HG02938 (cell line): ENCODE data around the gene MNS1.
A peak's percentile ranks its signal among the peaks of the same experiment; 100 is the strongest.
"Not testable (repeated sequence)": the region's sequence is repeated elsewhere in the genome, so short reads cannot be mapped to it uniquely, and the experiment has no call there.

Experiments
- ATAC-seq: cut with Tn5 transposase; IDR thresholded peaks from one replicate; pipeline ENCODE4 v1.9.1; 2021; ENCODE audit warnings: mild to moderate bottlenecking, moderate library complexity; ENCODE audit not compliant: unreplicated experiment

Gene MNS1

GRCh38 chr15:56454836-56455235, 10.1 kb downstream of the MNS1 start:
- ATAC-seq: no peak

- ATAC-seq: no peak
Observed at GRCh38 chr15:56445746-56446145, 19.2 kb downstream of the MNS1 start.

DNA sequence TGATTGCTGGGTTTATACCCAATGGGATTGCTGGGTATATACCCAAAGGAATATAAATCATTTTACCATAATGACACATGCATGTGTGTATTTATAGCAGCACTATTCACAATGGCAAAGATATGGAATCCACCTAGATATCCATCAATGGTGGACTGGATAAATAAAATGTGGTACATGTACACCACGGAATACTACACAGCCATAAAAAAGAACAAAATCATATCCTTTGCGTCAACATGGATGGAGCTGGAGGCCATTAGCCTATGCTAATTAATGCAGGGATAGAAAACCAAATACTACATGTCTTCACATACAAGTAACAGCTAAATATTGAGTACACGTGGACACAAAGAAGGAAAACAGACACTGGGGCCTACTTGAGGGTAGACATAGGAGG, 22.6 kb downstream of the MNS1 start:
- ATAC-seq: no peak

DNA sequence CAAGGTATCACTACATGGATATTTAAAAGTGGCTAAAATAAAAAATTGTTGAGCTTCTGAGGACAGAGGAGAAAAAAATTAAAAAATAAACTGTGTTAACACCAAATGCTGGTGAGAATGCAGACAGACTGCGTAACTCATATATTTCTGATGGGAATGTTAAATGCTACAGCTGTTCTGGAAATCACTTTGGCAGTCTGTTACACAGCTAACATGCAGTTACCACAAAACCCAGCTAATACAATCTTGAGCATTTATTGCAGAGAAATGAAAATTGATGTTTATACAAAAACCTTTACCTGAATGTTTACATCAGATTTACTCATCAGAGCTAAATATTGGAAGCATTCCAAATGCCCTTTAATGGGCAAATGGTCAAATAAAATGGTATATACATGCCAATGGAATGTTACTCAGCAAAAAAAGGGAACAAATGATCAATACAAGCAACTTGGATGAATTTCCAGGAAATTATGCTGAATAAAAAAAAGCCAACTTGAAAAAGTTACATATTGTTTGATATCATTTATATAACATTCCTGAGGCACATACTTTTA, 24.6 kb downstream of the MNS1 start:
- ATAC-seq: no peak

DNA sequence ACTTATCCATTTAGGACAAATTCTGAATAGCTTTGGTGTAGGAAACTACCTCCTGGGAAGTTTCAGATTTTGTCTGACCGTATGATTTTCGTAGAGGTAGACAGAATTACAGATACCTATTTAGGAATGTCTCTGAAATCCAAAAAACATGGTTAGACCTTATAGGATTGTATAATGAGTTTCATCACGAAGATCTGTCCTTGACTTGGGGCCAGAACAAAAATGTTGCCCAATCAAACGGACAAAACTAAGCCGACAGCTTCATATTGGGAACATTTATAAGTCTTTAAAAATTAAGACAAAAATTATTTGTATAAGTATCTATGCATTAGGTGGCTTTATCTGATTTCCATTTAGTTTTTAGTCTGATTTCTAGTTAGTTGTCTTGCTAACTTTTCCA, 32.6 kb downstream of the MNS1 start:
- no peak for ATAC-seq

DNA sequence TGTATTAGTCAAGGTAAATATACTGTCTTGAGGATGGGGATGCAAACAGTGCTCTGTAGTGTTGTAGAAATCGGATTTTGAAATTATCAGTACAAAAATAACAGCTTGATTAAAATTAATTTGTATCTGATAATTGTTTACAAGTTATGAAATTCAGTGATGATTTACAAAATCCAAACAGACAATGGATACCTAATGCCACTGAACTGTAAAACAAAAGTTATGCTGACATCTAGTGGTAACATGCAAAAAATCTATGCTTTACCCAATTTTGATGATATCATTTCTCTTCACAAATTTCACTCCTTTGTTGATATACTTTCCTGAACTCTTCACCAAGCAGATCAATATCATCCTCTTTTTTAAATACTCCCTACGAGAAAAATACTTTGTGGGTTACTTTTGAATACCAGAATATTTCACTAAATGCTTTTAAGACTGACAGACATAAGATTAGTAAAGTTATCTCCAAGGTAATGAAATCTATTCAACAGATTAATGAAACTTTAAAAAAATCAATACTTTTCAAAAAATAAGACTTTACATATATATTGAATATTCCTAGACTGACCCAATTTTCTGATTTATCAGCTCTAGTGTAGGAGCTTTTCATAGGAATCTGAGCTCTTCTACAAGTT, 36.0 kb downstream of the MNS1 start:
- peak; percentile 62 for ATAC-seq

GRCh38 chr15:56425976-56426375, 39.0 kb downstream of the MNS1 start:
- ATAC-seq: no peak

DNA sequence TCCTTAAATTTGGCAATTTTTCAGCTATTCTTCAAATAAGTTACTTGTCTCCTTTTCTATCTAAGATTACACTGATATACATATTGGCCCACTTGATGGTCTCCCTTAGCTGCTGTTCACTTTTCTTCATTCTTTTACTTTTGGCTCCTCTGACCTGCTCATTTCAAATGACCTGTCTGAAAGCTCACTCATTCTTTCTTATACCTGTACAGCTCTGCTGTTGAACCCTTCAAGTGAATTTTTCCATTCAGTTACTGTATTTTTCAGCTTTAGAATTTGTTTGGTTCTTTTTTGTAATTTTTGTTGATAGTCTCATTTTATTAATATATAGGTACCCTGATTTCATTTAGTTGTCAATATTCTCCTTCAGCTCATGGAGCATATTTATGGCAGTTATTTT, 39.7 kb downstream of the MNS1 start:
- ATAC-seq: no peak

DNA sequence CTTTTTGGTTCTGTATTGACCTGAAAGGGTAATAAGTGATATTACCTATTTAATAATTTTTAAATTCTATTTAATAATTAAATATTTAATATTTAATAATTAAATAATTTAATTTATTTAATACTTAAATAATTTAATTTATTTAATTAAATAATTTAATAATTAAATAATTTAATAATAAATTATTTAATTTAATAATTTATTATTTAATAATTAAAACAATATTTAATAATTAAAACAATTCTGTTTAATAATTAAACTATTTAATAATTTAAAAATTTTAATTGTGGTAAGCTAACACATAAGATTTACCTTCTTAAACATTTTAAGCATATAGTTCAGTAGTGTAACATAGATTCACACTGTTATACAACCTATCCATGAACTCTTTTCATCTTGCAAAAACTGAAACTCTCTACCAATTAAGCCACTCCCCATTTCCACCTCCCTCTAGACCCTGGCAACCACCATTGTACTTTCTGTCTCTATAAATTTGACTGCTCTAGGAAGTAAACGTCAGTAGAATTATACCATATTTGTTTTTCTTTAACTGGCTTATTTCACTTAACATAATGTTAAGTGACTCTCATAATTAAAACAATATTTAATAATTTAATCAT, 51.7 kb downstream of the MNS1 start:
- ATAC-seq: not testable (repeated sequence)

GRCh38 chr15:56411122-56411749, 53.7 kb downstream of the MNS1 start:
- no peak for ATAC-seq

GRCh38 chr15:56410721-56411120, 54.2 kb downstream of the MNS1 start:
- ATAC-seq: no peak

GRCh38 chr15:56399209-56399608, 65.7 kb downstream of the MNS1 start:
- not testable (repeated sequence) for ATAC-seq

DNA sequence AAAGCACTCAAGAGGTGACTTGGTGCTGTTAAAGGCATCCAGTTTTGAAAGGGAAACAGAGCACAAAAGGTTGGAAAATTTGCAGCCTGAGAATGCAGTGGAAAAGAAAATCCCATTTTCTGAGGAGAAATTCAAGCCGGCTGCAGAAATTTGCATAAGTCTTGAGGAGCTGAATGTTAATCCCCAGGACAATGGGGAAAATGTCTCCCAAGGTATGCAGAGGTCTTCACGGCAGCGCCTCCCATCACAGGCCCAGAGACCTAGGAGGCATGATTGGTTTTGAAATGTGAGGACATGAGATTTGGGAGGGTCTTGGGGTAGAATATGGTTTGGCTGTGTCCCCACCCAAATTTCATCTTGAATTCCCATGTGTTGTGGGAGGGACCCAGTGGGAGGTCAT, 67.6 kb downstream of the MNS1 start:
- ATAC-seq: not testable (repeated sequence)

DNA sequence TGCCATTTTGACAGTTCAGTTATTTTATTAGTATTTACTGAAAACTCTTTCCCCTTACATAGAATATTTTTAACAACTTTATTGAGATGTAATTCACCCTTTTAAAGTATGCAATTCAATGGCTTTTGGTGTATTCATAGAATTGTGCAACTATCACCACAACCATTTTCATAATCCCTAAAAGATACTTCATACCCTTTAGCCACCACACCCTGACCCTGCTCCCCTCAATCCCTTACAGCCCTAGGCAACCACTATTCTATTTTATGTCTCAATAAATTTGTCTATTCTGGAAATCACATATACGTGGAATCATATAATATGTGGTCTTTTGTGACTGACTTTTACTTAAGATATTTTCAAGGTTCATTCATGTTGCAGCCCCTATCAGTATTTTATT, 70.0 kb downstream of the MNS1 start:
- ATAC-seq: no peak

DNA sequence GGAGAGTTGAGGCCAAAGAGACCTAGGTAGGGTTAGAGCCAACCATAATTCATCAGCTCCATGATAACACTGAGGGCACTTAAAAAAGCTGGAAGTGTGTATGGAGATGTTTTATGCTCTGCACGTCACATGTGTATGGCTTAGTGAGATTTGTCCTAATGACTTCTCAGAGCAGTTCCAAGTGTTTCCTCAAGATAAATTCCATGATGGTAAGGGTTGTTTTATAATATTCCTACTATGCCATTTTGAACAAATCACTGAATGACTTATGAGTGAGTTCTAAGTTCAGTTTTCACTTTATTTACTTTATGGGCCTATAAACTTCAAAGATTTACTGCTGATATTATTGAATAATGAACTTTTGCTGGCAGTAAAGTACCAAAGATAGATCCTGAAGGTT, 71.7 kb downstream of the MNS1 start:
- ATAC-seq: no peak

DNA sequence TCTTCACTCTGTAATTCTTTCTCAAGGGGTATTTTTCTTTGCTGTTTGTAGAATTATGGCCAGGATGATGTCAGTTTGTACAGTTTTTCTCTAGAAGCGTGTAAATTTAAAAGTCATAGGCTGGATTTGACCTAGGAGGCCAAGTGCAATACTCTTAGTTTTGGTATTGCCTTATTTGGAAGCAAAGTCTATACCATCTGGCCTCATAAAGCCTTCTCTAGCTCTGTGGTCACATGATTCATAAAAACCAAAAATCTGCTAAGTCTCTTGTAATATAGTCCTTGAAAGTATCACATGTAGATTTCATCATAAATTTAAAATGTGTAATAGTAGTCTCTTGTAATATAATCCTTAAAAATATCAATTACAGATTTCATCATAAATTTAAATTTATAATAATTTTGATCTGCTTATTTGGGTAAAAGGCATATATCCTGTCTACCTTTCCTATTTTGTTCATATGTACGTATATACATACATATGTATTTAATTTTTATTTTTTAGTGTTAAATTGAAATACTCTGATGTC, 74.1 kb downstream of the MNS1 start:
- ATAC-seq: no peak

DNA sequence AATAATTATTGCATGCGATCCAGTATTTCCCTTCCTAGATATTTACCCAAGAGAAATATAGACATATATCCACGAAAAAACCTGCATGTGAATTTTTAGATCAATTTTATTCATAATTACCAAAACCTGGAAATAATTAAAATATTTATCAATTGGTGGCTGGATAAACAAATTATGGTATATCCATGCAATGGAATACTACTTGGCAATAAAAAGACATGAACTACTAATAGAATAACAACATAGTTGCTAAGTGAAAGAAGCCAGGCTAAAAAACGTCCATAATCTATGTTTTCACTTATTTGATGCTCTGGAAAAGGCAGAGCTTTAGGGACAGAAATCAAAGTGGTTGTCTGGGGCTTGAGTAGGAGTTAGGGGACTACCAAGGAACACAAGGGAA, 79.0 kb downstream of the MNS1 start:
- no peak for ATAC-seq

GRCh38 chr15:56383010-56383409, 81.9 kb downstream of the MNS1 start:
- no peak for ATAC-seq
